ENCODE data around the gene KRT38. TPM values are rescaled to one million over a fixed set of nuclear protein-coding genes. Genes with fewer than 3 reads are reported as not detected.
"Not testable (repeated sequence)": the region's sequence is repeated elsewhere in the genome, so short reads cannot be mapped to it uniquely, and the experiment has no call there.

Gene KRT38
- polyA plus RNA-seq, 6 donors from 2014 or later: not detected

DNA sequence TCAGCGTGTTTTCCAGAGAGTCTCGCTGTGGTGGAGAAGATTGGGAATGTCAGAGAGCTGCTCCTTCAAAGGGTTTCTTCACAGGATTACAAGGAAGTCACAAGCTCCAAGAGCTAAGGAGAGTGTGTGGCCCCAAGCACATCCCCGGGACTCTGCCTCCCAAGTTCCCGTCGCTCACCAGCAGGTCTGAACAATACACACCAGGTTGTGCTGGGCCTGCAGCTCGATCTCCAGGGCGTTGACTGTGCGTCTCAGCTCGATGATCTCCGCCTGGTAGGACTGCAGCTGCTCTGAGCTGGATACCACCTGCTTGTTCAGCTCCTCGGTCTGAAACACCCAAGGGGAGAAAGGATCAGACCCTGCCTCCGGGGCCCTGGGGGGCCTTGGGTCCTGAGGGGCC lies 45.7 kb downstream of the KRT38 start:
- not testable (repeated sequence) for H3K27ac Mint-ChIP-seq; H3K4me3 Mint-ChIP-seq; ATAC-seq (ENCODE audit: low read depth in 2 of 2); H3K4me1 Mint-ChIP-seq; DNase-seq; H3K36me3 Mint-ChIP-seq; H3K9me3 Mint-ChIP-seq
- peaks cover 37 to 49% (median 47%) of the 10 kb centered on the region in 3 donors for H3K27me3 Mint-ChIP-seq

GRCh38 chr17:41394254-41394996 lies 46.4 kb downstream of the KRT38 start:
- no peak overlapping the region for H3K27ac Mint-ChIP-seq
- H3K27me3 Mint-ChIP-seq: peaks cover 34 to 51% (median 50%) of the 10 kb centered on the region in 3 donors

DNA sequence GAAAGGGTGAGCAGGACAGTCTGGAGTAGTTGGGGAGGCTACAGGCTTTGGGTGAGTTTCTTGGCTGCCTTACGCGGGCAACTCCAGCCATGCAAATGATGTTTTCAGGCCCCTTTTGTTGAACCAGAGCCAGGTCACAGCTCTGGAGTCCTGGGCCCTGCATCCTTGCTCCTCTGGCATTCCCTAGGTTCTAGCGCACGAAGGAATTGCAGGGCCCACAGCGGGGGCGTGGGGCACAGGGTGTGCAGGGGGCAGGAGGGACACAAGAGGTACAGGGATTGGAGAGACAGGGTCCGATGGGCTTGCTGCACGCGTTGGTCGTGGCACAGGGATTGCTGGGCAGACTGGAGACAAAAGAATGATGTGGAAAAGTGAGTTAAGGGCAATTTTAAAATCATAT lies 47.0 kb downstream of the KRT38 start:
- Mint-ChIP-seq H3K9me3 (peaks cover 0 to 4% (median 0%) of the 10 kb centered on the region in 7 donors), H3K36me3 (no peaks in the 10 kb centered on the region), H3K4me1 (no peaks in the 10 kb centered on the region), H3K27ac (no peak overlapping the region), H3K27me3 (peaks cover 30 to 56% (median 53%) of the 10 kb centered on the region in 3 donors), H3K4me3 (no peak overlapping the region)
- ATAC-seq (ENCODE audit: low read depth in 2 of 2): no peak
- DNase-seq: no peak

More at GRCh38 chr17:41394254-41394996, 46.4 kb downstream of the KRT38 start:
- DNase-seq (no peak), ATAC-seq (ENCODE audit: low read depth in 2 of 2) (no peak)
- Mint-ChIP-seq H3K4me3 (no peak overlapping the region), H3K36me3 (no peaks in the 10 kb centered on the region), H3K4me1 (no peaks in the 10 kb centered on the region), H3K9me3 (no peaks in the 10 kb centered on the region)

- Mint-ChIP-seq H3K27me3 (peaks cover 30 to 60% (median 57%) of the 10 kb centered on the region in 3 donors), H3K36me3 (no peaks in the 10 kb centered on the region), H3K9me3 (peaks cover 0 to 7% (median 2%) of the 10 kb centered on the region in 7 donors), H3K4me3 (no peak overlapping the region), H3K4me1 (no peaks in the 10 kb centered on the region), H3K27ac (no peak overlapping the region)
- DNase-seq (no peak), ATAC-seq (ENCODE audit: low read depth in 2 of 2) (no peak)
Measured at GRCh38 chr17:41393294-41393693, 47.5 kb downstream of the KRT38 start.

- DNase-seq (no peak), ATAC-seq (ENCODE audit: low read depth in 2 of 2) (no peak)
- Mint-ChIP-seq H3K9me3 (peaks cover 2 to 15% (median 11%) of the 10 kb centered on the region in 7 donors), H3K36me3 (peaks cover 0 to 8% of the 10 kb centered on the region in 2 donors), H3K4me3 (no peak overlapping the region), H3K27ac (no peak overlapping the region), H3K4me1 (no peaks in the 10 kb centered on the region), H3K27me3 (peaks cover 24 to 54% (median 53%) of the 10 kb centered on the region in 3 donors)
Measured at GRCh38 chr17:41392278-41392677, 48.5 kb downstream of the KRT38 start.

GRCh38 chr17:41391535-41391934 lies 49.2 kb downstream of the KRT38 start:
- no peak for ATAC-seq (ENCODE audit: low read depth in 2 of 2)
- H3K4me1 Mint-ChIP-seq: no peaks in the 10 kb centered on the region
- H3K36me3 Mint-ChIP-seq: peaks cover 3 to 15% of the 10 kb centered on the region in 2 donors
- H3K9me3 Mint-ChIP-seq: peaks cover 7 to 23% (median 15%) of the 10 kb centered on the region in 7 donors
- no peak for DNase-seq
- no peak overlapping the region for H3K4me3 Mint-ChIP-seq
- no peak overlapping the region for H3K27ac Mint-ChIP-seq
- H3K27me3 Mint-ChIP-seq: peaks cover 24 to 58% (median 53%) of the 10 kb centered on the region in 3 donors

GRCh38 chr17:41390411-41390938 lies 50.3 kb downstream of the KRT38 start:
- Mint-ChIP-seq H3K27me3 (peaks cover 24 to 62% (median 53%) of the 10 kb centered on the region in 3 donors), H3K9me3 (peaks cover 10 to 30% (median 20%) of the 10 kb centered on the region in 7 donors), H3K36me3 (peaks cover 5 to 19% of the 10 kb centered on the region in 2 donors), H3K27ac (no peak overlapping the region), H3K4me1 (no peaks in the 10 kb centered on the region), H3K4me3 (no peak overlapping the region)
- ATAC-seq (ENCODE audit: low read depth in 2 of 2) (no peak), DNase-seq (no peak)

GRCh38 chr17:41387670-41388069 lies 53.1 kb downstream of the KRT38 start:
- DNase-seq (no peak), ATAC-seq (ENCODE audit: low read depth in 2 of 2) (no peak)
- Mint-ChIP-seq H3K27ac (no peak overlapping the region), H3K4me1 (no peaks in the 10 kb centered on the region), H3K9me3 (peaks cover 10 to 32% (median 20%) of the 10 kb centered on the region in 7 donors), H3K36me3 (peaks cover 5 to 19% of the 10 kb centered on the region in 2 donors), H3K27me3 (peaks cover 17 to 63% (median 41%) of the 10 kb centered on the region in 3 donors), H3K4me3 (no peak overlapping the region)

DNA sequence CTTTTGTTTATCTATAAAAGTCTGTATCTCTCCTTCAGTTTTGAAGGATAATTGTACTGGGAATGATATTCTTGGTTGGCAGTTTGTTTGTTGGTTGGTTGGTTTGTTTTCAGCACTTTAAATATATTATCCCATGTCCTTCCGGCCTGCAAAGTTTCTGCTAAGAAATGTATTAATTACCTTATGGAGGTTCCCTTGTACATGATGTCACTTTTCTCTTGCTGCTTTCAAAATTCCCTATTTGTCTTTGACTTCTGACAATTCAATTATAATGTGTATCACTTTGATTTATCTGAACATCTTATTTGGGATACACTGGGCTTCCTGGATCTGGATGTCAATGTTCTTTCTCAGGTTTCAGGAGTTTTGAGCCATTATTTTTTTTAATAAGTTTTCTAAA lies 54.6 kb downstream of the KRT38 start:
- no peaks in the 10 kb centered on the region for H3K4me1 Mint-ChIP-seq

More for the DNA sequence above, 54.6 kb downstream of the KRT38 start:
- H3K9me3 Mint-ChIP-seq: peaks cover 10 to 32% (median 20%) of the 10 kb centered on the region in 7 donors
- H3K27ac Mint-ChIP-seq: no peak overlapping the region
- H3K4me3 Mint-ChIP-seq: no peak overlapping the region
- peaks cover 5 to 19% of the 10 kb centered on the region in 2 donors for H3K36me3 Mint-ChIP-seq
- DNase-seq (no peak), ATAC-seq (ENCODE audit: low read depth in 2 of 2) (no peak)
- H3K27me3 Mint-ChIP-seq: peaks cover 17 to 60% (median 44%) of the 10 kb centered on the region in 3 donors

Other genes starting within 250 kb of the KRT38 start
- not detected for gene KRTAP9-2, start 214.3 kb downstream of the KRT38 start, polyA plus RNA-seq (ENCODE audit: low read depth in 6 of 6)
- gene KRTAP9-3, start 208.5 kb downstream of the KRT38 start, polyA plus RNA-seq (ENCODE audit: low read depth in 6 of 6): not detected
- not detected for gene KRTAP9-8, start 203.0 kb downstream of the KRT38 start, polyA plus RNA-seq (ENCODE audit: low read depth in 6 of 6)
- not detected for gene KRTAP9-4, start 191.3 kb downstream of the KRT38 start, polyA plus RNA-seq (ENCODE audit: low read depth in 6 of 6)
- gene KRTAP9-9, start 185.6 kb downstream of the KRT38 start, polyA plus RNA-seq (ENCODE audit: low read depth in 6 of 6): not detected
- not detected for gene KRTAP9-6, start 175.6 kb downstream of the KRT38 start, polyA plus RNA-seq (ENCODE audit: low read depth in 6 of 6)
- gene KRTAP9-7, start 165.3 kb downstream of the KRT38 start, polyA plus RNA-seq (ENCODE audit: low read depth in 6 of 6): not detected
- not detected for gene KRTAP29-1, start 138.1 kb downstream of the KRT38 start, polyA plus RNA-seq (ENCODE audit: low read depth in 6 of 6)
- 1 to 10 TPM in 1 of 6 donors, under 1 TPM in 3, not detected in 2; 0.38 to 2.0 (median 0.55) TPM for gene KRTAP16-1, start 131.7 kb downstream of the KRT38 start, polyA plus RNA-seq (ENCODE audit: low read depth in 6 of 6)
- not detected for gene KRTAP17-1, start 125.3 kb downstream of the KRT38 start, polyA plus RNA-seq (ENCODE audit: low read depth in 6 of 6)
- not detected for gene KRT33A, start 90.2 kb downstream of the KRT38 start, polyA plus RNA-seq (ENCODE audit: low read depth in 6 of 6)
- gene KRT33B, start 71.2 kb downstream of the KRT38 start, polyA plus RNA-seq (ENCODE audit: low read depth in 6 of 6): not detected
- gene KRT34, start 58.7 kb downstream of the KRT38 start, polyA plus RNA-seq (ENCODE audit: low read depth in 6 of 6): not detected
- gene KRT31, start 43.4 kb downstream of the KRT38 start, polyA plus RNA-seq (ENCODE audit: low read depth in 6 of 6): not detected
- gene KRT37, start 16.4 kb downstream of the KRT38 start, polyA plus RNA-seq (ENCODE audit: low read depth in 6 of 6): not detected
- not detected for gene KRT32, start 26.4 kb upstream of the KRT38 start, polyA plus RNA-seq (ENCODE audit: low read depth in 6 of 6)
- not detected for gene KRT35, start 40.2 kb upstream of the KRT38 start, polyA plus RNA-seq (ENCODE audit: low read depth in 6 of 6)
- gene KRT36, start 48.9 kb upstream of the KRT38 start, polyA plus RNA-seq (ENCODE audit: low read depth in 6 of 6): not detected
- gene KRT13, start 64.6 kb upstream of the KRT38 start, polyA plus RNA-seq (ENCODE audit: low read depth in 6 of 6): not detected
- gene KRT15, start 77.9 kb upstream of the KRT38 start, polyA plus RNA-seq (ENCODE audit: low read depth in 6 of 6): not detected
- not detected for gene KRT19, start 87.3 kb upstream of the KRT38 start, polyA plus RNA-seq (ENCODE audit: low read depth in 6 of 6)
- gene KRT9, start 131.1 kb upstream of the KRT38 start, polyA plus RNA-seq (ENCODE audit: low read depth in 6 of 6): not detected
- not detected for gene KRT14, start 145.9 kb upstream of the KRT38 start, polyA plus RNA-seq (ENCODE audit: low read depth in 6 of 6)
- not detected for gene KRT16, start 171.8 kb upstream of the KRT38 start, polyA plus RNA-seq (ENCODE audit: low read depth in 6 of 6)
- gene KRT17, start 183.6 kb upstream of the KRT38 start, polyA plus RNA-seq (ENCODE audit: low read depth in 6 of 6): not detected
- gene EIF1, start 247.9 kb upstream of the KRT38 start, polyA plus RNA-seq (ENCODE audit: low read depth in 6 of 6): 1,000 to 10,000 TPM; 1,122 to 1,685 (median 1,504) TPM